Lung (tissue), 12 donors: ENCODE data around the gene AKAP1. TPM values are rescaled to one million over a fixed set of nuclear protein-coding genes. Genes with fewer than 3 reads are reported as not detected.

ENCODE experiments used
- ATAC-seq: fragments of 200-7000 bp; cut with Tn5 transposase; one replicate; pipeline ENCODE4 v1.9.1; 2020; ENCODE audit warnings: moderate number of reproducible peaks; ENCODE audit not compliant: insufficient read depth, low FRiP score
- DNase-seq, 3 donors: peaks; one replicate each; pipeline ENCODE4 v3.0.0-alpha.2; 2013 to 2017
- H3K27ac ChIP-seq, 2 donors: one replicate each; pipeline ENCODE4 v1.5.1; 2013; ENCODE audit warnings: mild to moderate bottlenecking in 2 of 2, moderate library complexity in 2 of 2, control low read depth in 1 of 2, inconsistent platforms in 1 of 2, low read depth in 1 of 2, low read length in 1 of 2
- H3K27me3 ChIP-seq, 3 donors: one replicate each; pipeline ENCODE4 v1.5.1; 2013; ENCODE audit warnings: low read length in 2 of 3; ENCODE audit not compliant: control insufficient read depth in 3 of 3, insufficient read depth in 3 of 3
- H3K36me3 ChIP-seq, 4 donors: one replicate each; pipeline ENCODE4 v1.5.1; 2013; ENCODE audit warnings: low read length in 4 of 4, mild to moderate bottlenecking in 1 of 4, moderate library complexity in 1 of 4; ENCODE audit not compliant: control insufficient read depth in 4 of 4, insufficient read depth in 4 of 4
- H3K4me1 ChIP-seq, 5 donors: one replicate each; pipeline ENCODE4 v1.5.1; 2013; ENCODE audit warnings: low read length in 5 of 5, mild to moderate bottlenecking in 2 of 5, moderate library complexity in 1 of 5; ENCODE audit not compliant: control insufficient read depth in 5 of 5, insufficient read depth in 5 of 5
- H3K4me3 ChIP-seq: one replicate; pipeline ENCODE4 v1.5.1; 2013; ENCODE audit warnings: mild to moderate bottlenecking, control low read depth, moderate library complexity
- H3K9ac ChIP-seq, 2 donors: one replicate each; pipeline ENCODE4 v1.5.1; 2013; ENCODE audit warnings: low read length in 2 of 2, control low read depth in 1 of 2; ENCODE audit not compliant: insufficient read depth in 1 of 2
- H3K9me3 ChIP-seq, 4 donors: one replicate each; pipeline ENCODE4 v1.5.1; 2013; ENCODE audit warnings: low read length in 3 of 4, mild to moderate bottlenecking in 1 of 4, moderate library complexity in 1 of 4; ENCODE audit not compliant: control insufficient read depth in 4 of 4, insufficient read depth in 3 of 4
- WGBS, 2 donors: extraction: QIAGEN DNeasy Blood & Tissue Kit; methylation state at CpG; one replicate each; pipeline ENCODE4 v1.1.7; 2013; 5-methylcytosine and 5-hydroxymethylcytosine counted together
- polyA plus RNA-seq, 2 donors: library from polyadenylated mRNA; stranded (reverse); fragments of 200-250 nt; gene quantifications; one replicate each; pipeline ENCODE4 v1.2.1, GENCODE V29; 2013
- total RNA-seq, 2 donors: library from RNA; depleted of rRNA in 1 of 2; stranded (reverse); fragments of >200 nt in 1 of 2; gene quantifications; one replicate each; pipeline ENCODE4 v1.2.1, GENCODE V29; 2014 to 2021
- TF ChIP-seq, protein P1 (sequence below): IDR thresholded peaks from 2 replicates; pipeline ENCODE4 v1.5.1; 2012; ENCODE audit warnings: mild to moderate bottlenecking; ENCODE audit errors: control extremely low read depth, extremely low read depth
- donor health status: control.
- donor health status: control.
- donor health status: Bipolar disorder and iron deficiency.
- donor health status: healthy.
- donor health status: DM: yes; HTN: yes; CAD: no.

AKAP1 gene
- total and polyA plus RNA-seq, 4 donors: 23.1 to 46.4 (median 29.8) TPM

DNA sequence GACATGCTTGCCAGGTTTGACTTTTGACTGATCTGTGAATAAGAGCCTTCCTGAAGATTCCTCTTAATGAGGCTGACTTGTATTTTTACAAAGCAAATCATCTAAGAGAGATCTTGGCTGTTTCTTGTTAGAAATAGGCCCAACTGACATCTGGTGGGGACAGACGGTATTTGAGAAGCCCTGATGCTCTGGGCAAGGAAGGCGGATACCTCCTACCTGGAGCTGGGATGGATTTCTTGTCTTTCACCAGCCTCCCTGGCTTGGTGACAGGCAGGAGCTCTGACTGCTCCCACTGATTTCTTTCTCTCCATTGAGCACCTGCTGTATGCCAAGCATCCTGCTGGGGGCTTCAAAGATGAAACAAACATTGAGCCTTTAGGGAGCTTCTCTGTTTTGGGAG, 40.4 kb downstream of the AKAP1 start:
- H3K27me3 ChIP-seq: no peaks in the 10 kb centered on the region
- H3K27ac ChIP-seq: no peak overlapping the region
- no peak overlapping the region for H3K9ac ChIP-seq
- H3K4me1 ChIP-seq: peaks cover 0 to 9% (median 0%) of the 10 kb centered on the region in 5 donors
- 92 to 93% methylated on average over 2 of the region's 2 CpGs for WGBS, 2 donors
- ATAC-seq (no peak), DNase-seq (no peak)
- no peaks in the 10 kb centered on the region for H3K9me3 ChIP-seq
- H3K36me3 ChIP-seq: peaks cover 0 to 18% (median 6%) of the 10 kb centered on the region in 4 donors
- no peak overlapping the region for H3K4me3 ChIP-seq
- TF ChIP-seq, protein P1, sequence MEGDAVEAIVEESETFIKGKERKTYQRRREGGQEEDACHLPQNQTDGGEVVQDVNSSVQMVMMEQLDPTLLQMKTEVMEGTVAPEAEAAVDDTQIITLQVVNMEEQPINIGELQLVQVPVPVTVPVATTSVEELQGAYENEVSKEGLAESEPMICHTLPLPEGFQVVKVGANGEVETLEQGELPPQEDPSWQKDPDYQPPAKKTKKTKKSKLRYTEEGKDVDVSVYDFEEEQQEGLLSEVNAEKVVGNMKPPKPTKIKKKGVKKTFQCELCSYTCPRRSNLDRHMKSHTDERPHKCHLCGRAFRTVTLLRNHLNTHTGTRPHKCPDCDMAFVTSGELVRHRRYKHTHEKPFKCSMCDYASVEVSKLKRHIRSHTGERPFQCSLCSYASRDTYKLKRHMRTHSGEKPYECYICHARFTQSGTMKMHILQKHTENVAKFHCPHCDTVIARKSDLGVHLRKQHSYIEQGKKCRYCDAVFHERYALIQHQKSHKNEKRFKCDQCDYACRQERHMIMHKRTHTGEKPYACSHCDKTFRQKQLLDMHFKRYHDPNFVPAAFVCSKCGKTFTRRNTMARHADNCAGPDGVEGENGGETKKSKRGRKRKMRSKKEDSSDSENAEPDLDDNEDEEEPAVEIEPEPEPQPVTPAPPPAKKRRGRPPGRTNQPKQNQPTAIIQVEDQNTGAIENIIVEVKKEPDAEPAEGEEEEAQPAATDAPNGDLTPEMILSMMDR: no peak

DNA sequence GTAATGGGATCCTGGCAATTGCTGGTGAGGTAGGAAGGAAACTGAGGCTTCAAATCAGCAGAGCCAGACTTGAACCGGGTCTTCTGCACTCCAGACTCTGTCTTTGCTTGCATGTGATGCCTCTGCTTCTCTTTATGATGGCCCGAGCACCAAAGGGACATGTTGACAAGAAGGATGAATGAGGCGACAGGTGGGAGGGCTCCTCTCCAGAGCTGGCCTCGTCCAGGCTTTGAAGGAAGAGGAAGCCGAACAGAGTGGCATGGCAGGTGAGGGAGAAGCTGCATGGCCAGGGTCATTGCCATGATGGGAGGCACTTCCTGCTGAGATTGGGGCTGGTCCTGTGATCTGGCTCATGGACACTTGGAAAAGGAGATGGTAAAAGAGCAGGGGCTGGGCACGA, 40.8 kb downstream of the AKAP1 start:
- DNase-seq (no peak), ATAC-seq (no peak)
- Histone ChIP-seq H3K4me1 (peaks cover 0 to 4% (median 0%) of the 10 kb centered on the region in 5 donors), H3K9ac (no peak overlapping the region), H3K27ac (no peak overlapping the region), H3K27me3 (no peaks in the 10 kb centered on the region), H3K9me3 (no peaks in the 10 kb centered on the region), H3K4me3 (no peak overlapping the region), H3K36me3 (peaks cover 0 to 18% (median 6%) of the 10 kb centered on the region in 4 donors)
- TF ChIP-seq, protein P1: no peak
- WGBS, 2 donors: 91 to 92% methylated on average over 6 of the region's 6 CpGs

DNA sequence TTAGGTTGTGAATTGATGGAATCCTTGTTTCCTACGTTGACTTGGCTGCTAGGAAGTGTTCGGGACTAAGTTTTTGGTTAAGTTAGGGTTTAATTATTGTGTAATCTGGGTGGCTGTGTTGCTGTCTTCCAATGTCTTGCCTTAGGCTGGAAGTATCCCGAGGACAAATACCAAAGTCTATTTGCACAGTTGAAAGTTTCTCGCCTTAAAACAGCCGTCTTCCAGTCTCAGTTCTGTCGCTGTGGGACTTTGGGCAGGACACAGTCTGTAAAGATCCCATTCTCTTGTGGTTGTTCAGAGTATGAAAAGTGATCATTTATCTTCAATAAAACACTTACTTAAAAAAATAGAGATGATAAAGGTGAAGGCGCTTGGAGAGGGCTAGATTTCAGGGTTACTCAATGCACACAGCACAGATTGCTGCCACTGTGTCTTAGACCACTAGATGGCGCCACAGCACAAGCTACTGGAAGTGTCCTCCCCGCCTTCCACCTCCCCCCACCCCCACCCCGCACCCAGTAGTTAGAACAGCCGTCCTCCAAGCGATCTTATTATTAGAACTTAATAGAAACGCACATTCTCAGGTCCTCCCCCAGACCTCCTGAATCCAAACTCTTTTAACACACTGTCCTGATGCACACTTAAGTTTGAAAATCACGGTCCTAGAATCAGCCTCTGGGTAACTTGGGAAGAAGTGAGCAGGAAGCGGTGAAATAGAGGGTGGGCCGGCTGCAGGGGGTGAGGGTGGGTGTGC, 45.8 kb downstream of the AKAP1 start:
- DNase-seq (peak; percentile 81 to 87 (median 86)), ATAC-seq (peak; percentile 89)
- TF ChIP-seq, protein P1: peak; percentile 78

More for the DNA sequence above, 45.8 kb downstream of the AKAP1 start:
- Histone ChIP-seq H3K4me3 (no peak overlapping the region), H3K36me3 (peaks cover 0 to under 1% (median 0%) of the 10 kb centered on the region in 4 donors), H3K27me3 (no peaks in the 10 kb centered on the region), H3K27ac (no peak overlapping the region), H3K9me3 (no peaks in the 10 kb centered on the region), H3K9ac (no peak overlapping the region), H3K4me1 (no peaks in the 10 kb centered on the region)
- WGBS, 2 donors: 23 to 30% methylated on average over 16 of the region's 16 CpGs
